Stomach smooth muscle (tissue), 2 donors: Measurements from ENCODE around the gene TRAPPC3.
A peak's percentile ranks its signal among the peaks of the same experiment; 100 is the strongest.

Source experiments
- H3K27ac ChIP-seq: one replicate; pipeline ENCODE4 v1.7.0; 2013; ENCODE audit warnings: mild to moderate bottlenecking, low read length, inconsistent platforms
- H3K27me3 ChIP-seq, 2 donors: one replicate each; pipeline ENCODE4 v1.7.0; 2013; ENCODE audit warnings: low read length in 2 of 2; ENCODE audit not compliant: insufficient read depth in 2 of 2, control insufficient read depth in 1 of 2
- H3K36me3 ChIP-seq, 2 donors: one replicate each; pipeline ENCODE4 v1.7.0; 2013; ENCODE audit warnings: low read length in 2 of 2; ENCODE audit not compliant: control insufficient read depth in 2 of 2, insufficient read depth in 2 of 2
- H3K4me1 ChIP-seq: one replicate; pipeline ENCODE4 v1.7.0; 2013; ENCODE audit warnings: low read length; ENCODE audit not compliant: control insufficient read depth, insufficient read depth
- H3K4me3 ChIP-seq, 2 donors: one replicate each; pipeline ENCODE4 v1.7.0; 2013; ENCODE audit warnings: low read length in 2 of 2
- H3K9ac ChIP-seq, 2 donors: one replicate each; pipeline ENCODE4 v1.7.0; 2013; ENCODE audit warnings: low read length in 2 of 2, mild to moderate bottlenecking in 1 of 2
- H3K9me3 ChIP-seq, 2 donors: one replicate each; pipeline ENCODE4 v1.7.0; 2013; ENCODE audit warnings: low read length in 2 of 2; ENCODE audit not compliant: control insufficient read depth in 2 of 2
- donor health status: healthy.
- donor health status: Pancreatic carcinoma.

Gene TRAPPC3

DNA sequence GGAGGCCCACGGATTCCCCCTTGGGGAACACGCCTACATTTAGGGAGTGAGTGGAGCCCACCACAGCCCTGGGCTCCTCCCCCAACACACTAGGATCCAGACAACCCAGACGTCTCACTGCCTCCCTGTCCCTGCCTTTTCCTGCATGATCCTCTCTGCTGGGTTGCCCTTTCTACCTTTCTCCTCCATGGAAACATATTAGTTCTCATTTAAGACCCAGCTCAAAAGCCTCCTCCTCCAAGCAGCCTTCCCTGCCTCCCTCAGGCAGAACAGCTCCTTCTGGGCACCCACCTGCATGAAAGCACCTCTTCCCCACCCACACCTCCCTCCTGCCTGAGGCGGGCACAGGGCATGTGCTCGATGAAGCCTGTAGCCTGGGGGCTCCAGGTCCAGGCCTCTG is 34.9 kb downstream of the TRAPPC3 start:
- Histone ChIP-seq H3K4me1 (peaks cover 37% of the 10 kb centered on the region), H3K27ac (peak overlapping the region; percentile 82)

GRCh38 chr1:36112823-36113222 is 36.5 kb downstream of the TRAPPC3 start:
- H3K4me1 ChIP-seq, result peaks cover 28% of the 10 kb centered on the region

More for the DNA sequence above, 34.9 kb downstream of the TRAPPC3 start:
- Histone ChIP-seq H3K36me3 (peaks cover 0 to 3% of the 10 kb centered on the region in 2 donors), H3K4me3 (no peak overlapping the region), H3K9ac (no peak overlapping the region), H3K27me3 (no peaks in the 10 kb centered on the region), H3K9me3 (no peaks in the 10 kb centered on the region)

DNA sequence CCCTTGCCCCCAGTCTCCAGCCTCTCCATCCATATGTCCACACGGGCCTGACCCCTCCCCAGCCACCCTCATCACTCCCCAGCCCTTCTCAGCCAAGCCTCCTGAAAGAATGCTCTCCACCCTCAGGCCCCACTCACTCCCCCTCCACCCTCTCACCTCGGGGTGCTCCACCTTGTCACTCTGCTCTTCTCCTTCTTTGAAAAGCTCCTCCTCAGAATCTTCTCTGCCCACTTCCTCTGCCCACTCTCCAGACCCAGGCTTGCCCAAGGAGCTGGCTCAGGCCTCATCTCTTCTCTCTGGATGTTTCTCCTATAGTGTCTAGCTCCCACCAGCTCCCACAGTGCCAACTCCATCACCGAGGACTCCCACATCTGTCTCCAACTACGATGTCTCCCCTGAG is 38.1 kb downstream of the TRAPPC3 start:
- H3K9me3 ChIP-seq, result no peaks in the 10 kb centered on the region
- no peak overlapping the region for H3K9ac ChIP-seq
- peaks cover 0 to 5% of the 10 kb centered on the region in 2 donors for H3K36me3 ChIP-seq
- H3K27me3 ChIP-seq, result no peaks in the 10 kb centered on the region
- H3K27ac ChIP-seq, result no peak overlapping the region
- no peak overlapping the region for H3K4me3 ChIP-seq
- H3K4me1 ChIP-seq, result peaks cover 18% of the 10 kb centered on the region

More at GRCh38 chr1:36112823-36113222, 36.5 kb downstream of the TRAPPC3 start:
- Histone ChIP-seq H3K9me3 (no peaks in the 10 kb centered on the region), H3K27ac (no peak overlapping the region), H3K4me3 (no peak overlapping the region), H3K9ac (no peak overlapping the region), H3K27me3 (no peaks in the 10 kb centered on the region), H3K36me3 (peaks cover 0 to 5% of the 10 kb centered on the region in 2 donors)

DNA sequence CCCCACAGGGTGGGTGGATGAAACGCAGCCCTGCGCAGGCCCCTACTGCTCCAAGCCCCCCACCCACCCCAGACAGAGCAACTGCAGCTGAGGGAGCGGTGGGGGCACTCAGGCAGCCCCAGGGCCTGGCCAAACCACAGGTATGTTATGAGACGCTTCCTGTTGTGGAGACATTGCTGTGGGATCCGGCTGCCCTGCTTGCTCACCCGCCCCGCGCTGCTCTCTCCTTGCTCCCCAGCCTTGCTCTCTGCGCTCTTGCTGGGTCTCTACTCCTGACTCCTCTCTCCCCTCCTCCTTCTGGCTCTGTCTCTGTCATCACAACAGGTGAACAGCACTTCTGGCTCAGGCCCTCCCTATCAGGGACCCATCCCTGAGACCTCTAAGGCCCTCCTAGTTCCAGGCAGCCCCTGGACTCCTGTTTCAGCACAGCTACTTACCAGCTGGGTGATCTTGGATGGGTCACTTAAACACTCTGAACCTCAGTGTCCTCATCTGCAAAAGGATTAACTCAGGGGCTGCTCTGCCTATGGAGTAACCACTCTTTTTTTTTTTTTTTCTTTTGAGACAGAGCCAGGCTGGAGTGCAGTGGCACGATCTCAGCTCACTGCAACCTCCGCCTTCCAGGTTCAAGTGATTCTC is 40.1 kb downstream of the TRAPPC3 start:
- H3K27me3 ChIP-seq, result no peaks in the 10 kb centered on the region
- H3K9ac ChIP-seq, result no peak overlapping the region
- H3K27ac ChIP-seq, result no peak overlapping the region
- H3K4me1 ChIP-seq, result peaks cover 3% of the 10 kb centered on the region
- no peaks in the 10 kb centered on the region for H3K9me3 ChIP-seq
- peaks cover 0 to 5% of the 10 kb centered on the region in 2 donors for H3K36me3 ChIP-seq
- no peak overlapping the region for H3K4me3 ChIP-seq

DNA sequence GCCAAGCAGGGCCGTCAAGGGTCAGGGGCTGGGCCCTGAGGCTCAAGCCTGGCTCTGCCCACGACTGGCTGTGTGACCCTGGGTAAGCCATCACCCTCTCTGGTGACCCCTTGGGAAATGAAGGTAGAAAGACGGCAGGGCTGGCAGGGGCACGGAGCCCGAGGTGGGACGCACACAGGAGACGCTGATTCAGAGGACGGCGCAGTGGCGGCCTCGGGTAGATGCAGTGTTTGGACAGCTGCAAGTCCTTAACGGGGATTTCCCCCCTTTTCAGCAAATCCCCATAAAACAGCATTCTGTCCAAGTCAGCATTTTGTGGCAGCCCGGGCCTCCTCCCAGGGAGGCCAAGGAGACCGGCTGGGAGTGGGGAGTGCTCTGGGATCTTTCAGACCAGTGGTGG is 41.0 kb downstream of the TRAPPC3 start:
- Histone ChIP-seq H3K36me3 (peaks cover 0 to 4% of the 10 kb centered on the region in 2 donors), H3K27ac (no peak overlapping the region), H3K9ac (no peak overlapping the region), H3K27me3 (no peaks in the 10 kb centered on the region), H3K4me1 (peaks cover 3% of the 10 kb centered on the region), H3K4me3 (no peak overlapping the region), H3K9me3 (no peaks in the 10 kb centered on the region)

DNA sequence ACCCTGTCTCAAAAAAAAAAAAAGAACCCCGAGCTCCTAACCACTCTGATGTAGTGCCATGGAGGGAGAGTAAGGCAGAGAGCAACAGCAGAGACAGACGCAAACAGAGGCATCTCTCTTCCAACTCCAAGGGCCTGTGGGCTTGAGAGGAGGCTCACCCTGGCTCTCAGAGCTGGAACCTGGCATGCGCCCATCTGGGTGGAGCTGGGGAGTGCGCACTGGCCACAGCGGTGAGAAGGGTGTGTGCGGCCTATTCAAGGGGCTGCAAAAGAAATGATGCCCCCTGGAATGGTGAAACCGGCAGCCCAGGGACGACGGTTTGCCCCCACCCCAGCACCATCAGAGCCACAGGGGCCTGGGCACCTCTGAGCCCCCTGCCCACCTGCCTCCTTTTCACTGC is 41.9 kb downstream of the TRAPPC3 start:
- Histone ChIP-seq H3K27ac (no peak overlapping the region), H3K9me3 (no peaks in the 10 kb centered on the region), H3K9ac (no peak overlapping the region)

GRCh38 chr1:36106269-36106668 is 43.0 kb downstream of the TRAPPC3 start:
- Histone ChIP-seq H3K9ac (no peak overlapping the region), H3K9me3 (no peaks in the 10 kb centered on the region), H3K27ac (no peak overlapping the region), H3K27me3 (no peaks in the 10 kb centered on the region), H3K4me1 (peaks cover 3% of the 10 kb centered on the region), H3K4me3 (no peak overlapping the region), H3K36me3 (peaks cover 0 to 2% of the 10 kb centered on the region in 2 donors)

More for the DNA sequence above, 41.9 kb downstream of the TRAPPC3 start:
- H3K4me1 ChIP-seq, result peaks cover 3% of the 10 kb centered on the region
- H3K27me3 ChIP-seq, result no peaks in the 10 kb centered on the region
- H3K36me3 ChIP-seq, result peaks cover 0 to 2% of the 10 kb centered on the region in 2 donors
- no peak overlapping the region for H3K4me3 ChIP-seq

DNA sequence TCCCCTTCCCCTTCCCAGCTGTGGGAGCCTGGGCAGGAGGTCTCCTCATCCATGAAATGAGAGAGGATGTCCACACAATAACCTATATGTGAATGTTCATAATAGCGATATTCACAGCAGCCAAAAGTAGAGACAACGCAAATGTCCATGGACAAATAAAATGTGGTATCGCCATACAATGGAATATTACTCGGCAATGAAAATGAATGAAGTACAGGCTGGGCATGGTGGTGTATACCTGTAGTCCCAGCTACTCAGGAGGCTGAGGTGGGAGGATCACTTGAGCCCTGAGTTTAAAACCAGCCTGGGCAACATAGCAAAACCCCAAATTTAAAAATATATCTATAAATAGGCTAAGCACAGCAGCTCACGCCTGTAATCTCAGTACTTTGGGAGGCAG is 47.7 kb downstream of the TRAPPC3 start:
- H3K36me3 ChIP-seq, result no peaks in the 10 kb centered on the region
- no peaks in the 10 kb centered on the region for H3K27me3 ChIP-seq
- peaks cover 12% of the 10 kb centered on the region for H3K4me1 ChIP-seq
- H3K9me3 ChIP-seq, result no peaks in the 10 kb centered on the region
- no peak overlapping the region for H3K9ac ChIP-seq
- no peak overlapping the region for H3K4me3 ChIP-seq
- peak overlapping the region; percentile 6 for H3K27ac ChIP-seq

GRCh38 chr1:36100376-36100775 is 48.9 kb downstream of the TRAPPC3 start:
- peaks cover 2 to 5% of the 10 kb centered on the region in 2 donors for H3K36me3 ChIP-seq
- peaks cover 9% of the 10 kb centered on the region for H3K4me1 ChIP-seq
- H3K27ac ChIP-seq, result peak overlapping the region; percentile 24
- no peak overlapping the region for H3K4me3 ChIP-seq
- no peaks in the 10 kb centered on the region for H3K9me3 ChIP-seq
- no peaks in the 10 kb centered on the region for H3K27me3 ChIP-seq
- H3K9ac ChIP-seq, result no peak overlapping the region

- Histone ChIP-seq H3K27ac (peak overlapping the region; percentile 24), H3K4me3 (peak overlapping the region in 1 of 2 donors; percentile 35), H3K9me3 (no peaks in the 10 kb centered on the region), H3K27me3 (no peaks in the 10 kb centered on the region), H3K9ac (no peak overlapping the region), H3K4me1 (peaks cover 9% of the 10 kb centered on the region), H3K36me3 (peaks cover 6 to 8% of the 10 kb centered on the region in 2 donors)
These were observed 49.5 kb downstream of the TRAPPC3 start for GRCh38 chr1:36099681-36100341.
